Mucosa of descending colon (tissue), 3 donors: ENCODE results near the gene CCL18. TPM values are rescaled to one million over a fixed set of nuclear protein-coding genes. Genes with fewer than 3 reads are reported as not detected.

Experiments used
- ATAC-seq: fragments of 200-7000 bp; cut with Tn5 transposase; one replicate; pipeline ENCODE4 v1.9.1; 2020; ENCODE audit warnings: mild to moderate bottlenecking, moderate library complexity
- DNase-seq, 3 donors: peaks; one replicate each; pipeline ENCODE4 v3.0.0-alpha.2; 2020
- H3K36me3 ChIP-seq: fragments of 200-600 bp; one replicate; pipeline ENCODE4 v1.8.0; 2021; ENCODE audit warnings: low read depth, mild to moderate bottlenecking
- H3K4me1 ChIP-seq: fragments of 200-600 bp; one replicate; pipeline ENCODE4 v1.8.0; 2021; ENCODE audit warnings: low read depth, mild to moderate bottlenecking
- H3K4me3 ChIP-seq: fragments of 200-600 bp; one replicate; pipeline ENCODE4 v1.8.0; 2021; ENCODE audit warnings: mild to moderate bottlenecking
- H3K9me3 ChIP-seq: fragments of 200-600 bp; one replicate; pipeline ENCODE4 v1.8.0; 2021; ENCODE audit warnings: mild to moderate bottlenecking
- intact Hi-C, 2 donors: fragments of 100-400 bp; cut with DNase I in 1 of 2; cut with micrococcal nuclease in 1 of 2; formaldehyde crosslinking; loops; one replicate each; pipeline versions ENCODE4 v1.11.0 to v1.11.1; 2022; cut with DNase I, micrococcal nuclease
- total RNA-seq, 3 donors: library from RNA; stranded (reverse); fragmentation: NEBNext Ultra II Directional in 2 of 3; extraction: Animal tissue kit (Norgen Biotek cat#: 25700) in 2 of 3; gene quantifications; one replicate each; pipeline versions ENCODE4 v1.2.1 to v1.2.4, GENCODE V29; 2021 to 2023
- TF ChIP-seq, protein P1 (sequence below): fragments of 200-600 bp; IDR thresholded peaks from one replicate; pipeline ENCODE4 v1.8.0; 2022; ENCODE audit warnings: antibody characterized with exemption, mild to moderate bottlenecking
- donor health status: DM: no; HTN: no; CAD: no; lungs with moderate emphysema.
- donor health status: DM: no; HTN: no; CAD: no.
- donor health status: DM: no; HTN: yes; CAD: no.

The CCL18 gene
- total RNA-seq, 3 donors from 2014 or later: 1.0 to 7.3 (median 2.3) TPM

DNA sequence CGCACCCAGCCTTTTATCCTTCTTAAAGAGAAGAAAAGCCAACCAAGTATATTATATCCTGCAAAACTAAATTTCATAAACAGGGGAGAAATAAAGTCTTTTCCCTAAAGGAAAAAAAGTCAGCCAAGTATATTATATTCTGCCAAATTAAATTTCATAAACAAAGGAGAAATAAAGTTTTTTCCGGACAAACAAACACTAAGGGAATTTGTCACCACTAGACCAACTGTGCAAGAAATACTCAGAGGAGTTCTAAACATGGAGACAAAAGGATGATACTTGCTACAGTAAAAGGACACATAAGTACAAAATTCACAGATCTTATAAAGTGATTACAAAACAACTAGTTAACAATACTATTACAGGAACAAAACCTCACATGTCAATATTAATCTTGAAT is 14.4 kb upstream of the CCL18 start:
- no peak overlapping the region for H3K4me3 ChIP-seq
- H3K4me1 ChIP-seq: no peaks in the 10 kb centered on the region
- TF ChIP-seq, protein P1, sequence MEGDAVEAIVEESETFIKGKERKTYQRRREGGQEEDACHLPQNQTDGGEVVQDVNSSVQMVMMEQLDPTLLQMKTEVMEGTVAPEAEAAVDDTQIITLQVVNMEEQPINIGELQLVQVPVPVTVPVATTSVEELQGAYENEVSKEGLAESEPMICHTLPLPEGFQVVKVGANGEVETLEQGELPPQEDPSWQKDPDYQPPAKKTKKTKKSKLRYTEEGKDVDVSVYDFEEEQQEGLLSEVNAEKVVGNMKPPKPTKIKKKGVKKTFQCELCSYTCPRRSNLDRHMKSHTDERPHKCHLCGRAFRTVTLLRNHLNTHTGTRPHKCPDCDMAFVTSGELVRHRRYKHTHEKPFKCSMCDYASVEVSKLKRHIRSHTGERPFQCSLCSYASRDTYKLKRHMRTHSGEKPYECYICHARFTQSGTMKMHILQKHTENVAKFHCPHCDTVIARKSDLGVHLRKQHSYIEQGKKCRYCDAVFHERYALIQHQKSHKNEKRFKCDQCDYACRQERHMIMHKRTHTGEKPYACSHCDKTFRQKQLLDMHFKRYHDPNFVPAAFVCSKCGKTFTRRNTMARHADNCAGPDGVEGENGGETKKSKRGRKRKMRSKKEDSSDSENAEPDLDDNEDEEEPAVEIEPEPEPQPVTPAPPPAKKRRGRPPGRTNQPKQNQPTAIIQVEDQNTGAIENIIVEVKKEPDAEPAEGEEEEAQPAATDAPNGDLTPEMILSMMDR: no peak
- intact Hi-C loops: no loop called here
- DNase-seq (no peak), ATAC-seq (no peak)
- H3K9me3 ChIP-seq: peaks cover 16% of the 10 kb centered on the region
- no peaks in the 10 kb centered on the region for H3K36me3 ChIP-seq

DNA sequence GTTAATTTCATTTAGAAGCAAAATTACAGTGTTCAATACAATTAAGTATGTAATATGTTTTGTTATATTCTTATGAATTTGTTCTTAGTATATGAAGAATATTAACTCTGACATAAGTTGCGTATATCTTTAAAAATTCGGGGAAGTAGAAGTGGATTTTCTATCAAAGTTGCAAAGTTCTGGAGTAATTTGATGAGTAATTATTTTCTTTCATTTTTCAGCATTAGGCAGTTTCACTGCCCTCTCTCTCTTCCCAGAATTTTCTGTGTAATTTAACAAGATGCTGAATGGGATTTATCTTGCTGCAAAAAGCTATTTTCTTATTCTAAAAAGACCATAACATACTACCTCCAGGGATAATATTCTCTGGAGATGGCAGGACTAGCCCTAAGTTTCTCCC is 8.9 kb upstream of the CCL18 start:
- Histone ChIP-seq H3K36me3 (no peaks in the 10 kb centered on the region), H3K9me3 (no peaks in the 10 kb centered on the region), H3K4me1 (no peaks in the 10 kb centered on the region), H3K4me3 (no peak overlapping the region)
- DNase-seq: no peak
- intact Hi-C loops: no loop called here
- ATAC-seq: no peak
- TF ChIP-seq, protein P1: no peak

- no peak overlapping the region for H3K4me3 ChIP-seq
- DNase-seq: no peak
- no peaks in the 10 kb centered on the region for H3K36me3 ChIP-seq
- intact Hi-C loops: no loop called here
- H3K9me3 ChIP-seq: no peaks in the 10 kb centered on the region
- TF ChIP-seq, protein P1: no peak
- ATAC-seq: no peak
- no peaks in the 10 kb centered on the region for H3K4me1 ChIP-seq
Observed at GRCh38 chr17:36055921-36056520, 8.1 kb upstream of the CCL18 start.

- intact Hi-C loops: no loop called here
- H3K9me3 ChIP-seq: no peaks in the 10 kb centered on the region
- H3K4me1 ChIP-seq: no peaks in the 10 kb centered on the region
- TF ChIP-seq, protein P1: no peak
- H3K4me3 ChIP-seq: no peak overlapping the region
- no peak for ATAC-seq
- DNase-seq: no peak
- no peaks in the 10 kb centered on the region for H3K36me3 ChIP-seq
Observed at GRCh38 chr17:36057911-36058310, 6.2 kb upstream of the CCL18 start.

DNA sequence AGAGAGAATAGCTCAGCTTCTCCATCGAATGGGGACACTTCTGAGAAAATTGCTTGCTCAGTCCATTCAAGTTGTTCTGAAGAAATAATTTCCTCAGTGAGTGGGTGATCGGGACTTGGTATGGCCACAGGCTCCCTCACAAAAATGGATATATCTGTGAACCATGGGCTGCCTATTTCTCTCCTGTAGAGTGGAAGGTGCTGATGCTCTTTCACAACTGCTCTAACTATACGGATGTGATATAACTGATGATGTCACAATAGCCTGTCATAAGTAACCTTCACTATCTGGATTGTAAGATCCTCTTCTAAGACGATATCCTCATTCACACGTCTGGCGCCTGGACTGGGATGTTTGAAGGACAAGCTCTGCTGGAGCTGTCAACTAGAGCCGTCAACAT is 4.7 kb upstream of the CCL18 start:
- Histone ChIP-seq H3K9me3 (no peaks in the 10 kb centered on the region), H3K36me3 (no peaks in the 10 kb centered on the region), H3K4me3 (no peak overlapping the region), H3K4me1 (no peaks in the 10 kb centered on the region)
- no peak for DNase-seq
- TF ChIP-seq, protein P1: no peak
- intact Hi-C loops: no loop called here
- no peak for ATAC-seq

DNA sequence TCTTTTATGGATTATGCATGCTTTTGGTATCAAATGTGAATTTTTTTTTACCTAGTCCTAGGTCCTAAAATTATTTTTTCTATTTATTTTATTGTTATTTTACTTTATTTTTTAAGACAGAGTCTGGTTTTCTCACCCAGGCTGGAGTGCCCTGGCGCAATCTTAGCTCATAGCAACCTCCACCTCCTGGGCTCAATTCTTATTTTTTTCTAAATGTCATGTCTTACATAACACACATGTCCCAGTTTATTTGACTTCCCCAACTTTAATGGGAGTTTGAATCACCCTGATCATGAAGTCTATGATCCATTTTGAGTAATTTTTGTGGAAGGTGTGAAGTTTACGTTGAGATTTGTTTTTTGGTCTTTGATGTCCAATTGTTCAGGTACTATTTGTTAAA is 3.3 kb upstream of the CCL18 start:
- Histone ChIP-seq H3K4me1 (no peaks in the 10 kb centered on the region), H3K4me3 (no peak overlapping the region), H3K9me3 (no peaks in the 10 kb centered on the region), H3K36me3 (no peaks in the 10 kb centered on the region)
- TF ChIP-seq, protein P1: no peak
- ATAC-seq (no peak), DNase-seq (no peak)
- intact Hi-C loops: no loop called here
